Eye (tissue), 1 donor: ENCODE measurements around the gene CD163.
A peak's percentile ranks its signal among the peaks of the same experiment; 100 is the strongest.
"Not testable (repeated sequence)": the region's sequence is repeated elsewhere in the genome, so short reads cannot be mapped to it uniquely, and the experiment has no call there.

Experiments
- DNase-seq: peaks from one replicate; pipeline ENCODE4 v3.0.0-alpha.2; 2015

The CD163 gene

GRCh38 chr12:7503686-7504415, at the start of gene CD163:
TSS of gene CD163 (minus strand) at chr12:7503777. CDS start at chr12:7503690, 87 bp downstream.
- no peak for DNase-seq

- no peak for DNase-seq
These were observed 39.2 kb upstream of the CD163 start for GRCh38 chr12:7542813-7543212.

DNA sequence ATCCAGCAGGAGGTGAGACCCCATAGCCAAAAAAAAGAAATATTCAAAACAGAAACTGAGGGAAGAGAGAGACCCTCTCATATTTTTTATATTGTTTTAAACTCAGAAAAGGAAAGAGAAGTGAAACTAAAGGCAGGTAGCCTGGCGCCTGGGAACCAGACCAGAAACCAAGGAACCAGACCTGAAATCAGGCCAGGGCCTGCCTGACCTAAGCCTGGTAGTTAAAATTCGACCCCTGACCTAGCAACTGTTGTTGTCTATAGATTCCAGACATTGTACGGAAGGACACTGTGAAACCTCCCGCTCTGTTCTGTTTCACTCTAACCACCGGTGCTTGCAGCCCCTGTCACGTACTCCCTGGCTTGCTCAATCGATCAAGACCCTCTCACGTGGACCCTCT, 38.5 kb upstream of the CD163 start:
- no peak for DNase-seq

- no peak for DNase-seq
These were observed 10.8 kb upstream of the CD163 start for GRCh38 chr12:7514416-7514815.

- no peak for DNase-seq
These were observed 9.0 kb upstream of the CD163 start for GRCh38 chr12:7512553-7512952.

DNA sequence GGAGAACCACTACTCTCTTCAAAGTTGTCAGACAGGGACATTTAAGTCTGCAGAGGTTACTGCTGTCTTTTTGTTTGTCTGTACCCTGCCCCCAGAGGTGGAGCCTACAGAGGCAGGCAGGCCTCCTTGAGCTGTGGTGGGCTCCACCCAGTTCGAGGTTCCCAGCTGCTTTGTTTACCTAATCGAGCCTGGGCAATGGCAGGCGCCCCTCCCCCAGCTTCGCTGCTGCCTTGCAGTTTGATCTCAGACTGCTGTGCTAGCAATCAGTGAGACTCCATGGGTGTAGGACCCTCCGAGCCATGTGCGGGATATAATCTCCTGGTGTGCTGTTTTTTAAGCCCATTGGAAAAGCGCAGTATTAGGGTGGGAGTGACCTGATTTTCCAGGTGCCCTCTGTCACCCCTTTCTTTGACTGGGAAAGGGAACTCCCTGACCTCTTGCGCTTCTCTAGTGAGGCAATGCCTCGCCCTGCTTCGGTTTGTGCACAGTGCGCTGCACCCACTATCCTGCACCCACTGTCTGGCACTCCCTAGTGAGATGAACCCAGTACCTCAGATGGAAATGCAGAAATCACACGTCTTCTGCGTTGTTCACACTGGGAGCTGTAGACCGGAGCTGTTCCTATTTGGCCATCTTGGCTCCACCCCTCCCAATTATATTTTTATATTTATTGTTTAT, 6.4 kb upstream of the CD163 start:
- DNase-seq, result not testable (repeated sequence)

DNA sequence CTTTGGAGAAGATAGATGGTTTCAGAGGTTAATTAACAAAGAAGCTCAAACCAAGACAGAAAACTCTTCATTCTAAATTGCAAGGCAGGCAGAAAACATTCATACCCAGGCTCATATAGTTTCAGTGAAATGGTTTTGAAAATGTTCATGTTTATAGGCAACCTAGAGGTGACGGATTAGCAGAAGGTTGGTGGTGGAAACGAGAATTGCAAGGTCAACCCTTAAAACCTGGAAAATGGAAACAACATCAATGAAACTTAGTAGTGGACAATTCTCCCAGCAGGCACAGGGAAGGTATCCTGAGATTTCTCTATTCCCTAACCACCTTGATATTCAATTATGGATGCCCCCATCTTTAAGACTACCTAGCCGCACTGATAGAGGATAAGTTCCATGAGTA, 965 bp downstream of the CD163 start:
- DNase-seq, result no peak

GRCh38 chr12:7501031-7501588, 2.5 kb downstream of the CD163 start:
- no peak for DNase-seq

- no peak for DNase-seq
These were observed 3.9 kb downstream of the CD163 start for GRCh38 chr12:7499636-7500035.

DNA sequence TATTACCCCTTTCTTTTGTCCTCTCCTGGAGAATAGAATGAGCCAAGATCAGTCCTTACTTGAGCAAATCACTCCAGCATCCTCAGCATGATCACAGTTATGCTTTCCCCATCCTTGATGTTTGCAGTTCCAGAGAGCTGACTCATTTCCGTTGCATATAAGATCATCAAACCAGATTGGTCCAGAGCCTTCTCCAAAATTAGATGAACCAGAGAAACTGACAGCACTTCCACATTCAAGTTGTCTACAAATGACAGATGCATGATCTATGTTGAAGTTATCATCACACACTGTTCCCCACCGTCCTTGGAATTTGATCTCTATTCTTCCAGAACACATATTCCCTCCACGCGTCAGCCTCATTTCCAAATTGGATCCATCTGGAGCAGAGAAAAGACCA, 4.8 kb downstream of the CD163 start:
- peak; percentile 40 for DNase-seq

DNA sequence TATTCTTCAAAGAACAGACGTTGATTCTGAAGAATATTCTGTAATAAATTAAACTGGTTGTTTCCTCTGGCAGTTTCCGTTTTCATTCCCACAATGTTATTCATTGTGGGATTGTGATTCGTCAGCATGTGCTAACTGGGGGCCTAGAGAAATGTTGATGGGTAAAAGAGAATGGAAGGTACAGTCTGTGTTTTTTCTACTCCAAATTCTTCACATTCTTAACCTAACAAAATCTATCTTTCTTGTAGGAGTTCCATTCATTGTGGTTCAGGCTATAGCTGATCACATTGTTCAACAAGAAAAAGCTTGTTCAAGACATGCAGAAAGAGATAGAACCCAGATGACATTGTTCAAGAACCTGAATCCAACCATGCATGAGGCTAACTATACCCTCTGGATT, 5.9 kb downstream of the CD163 start:
- DNase-seq, result no peak

GRCh38 chr12:7496451-7496850, 7.1 kb downstream of the CD163 start:
- no peak for DNase-seq

GRCh38 chr12:7495136-7495535, 8.4 kb downstream of the CD163 start:
- no peak for DNase-seq

- no peak for DNase-seq
These were observed 10.6 kb downstream of the CD163 start for GRCh38 chr12:7493006-7493405.

DNA sequence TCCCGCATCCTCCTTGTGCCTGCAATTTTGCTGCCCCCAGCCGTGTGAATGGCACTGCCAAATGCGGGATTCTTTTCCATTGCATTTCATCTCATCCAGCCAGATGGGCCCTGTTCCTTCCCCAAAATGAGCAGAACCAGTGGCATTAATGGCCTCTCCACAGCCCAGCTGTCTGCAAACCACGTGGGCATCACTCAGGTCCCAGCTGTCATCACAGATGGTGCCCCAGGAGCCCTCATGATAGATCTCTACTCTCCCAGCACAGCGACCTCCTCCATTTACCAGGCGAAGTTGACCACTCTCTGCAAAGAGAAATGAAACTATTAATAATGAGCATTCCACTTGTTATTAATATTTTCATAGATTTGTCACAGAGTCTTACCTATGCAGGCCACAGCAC, 17.1 kb downstream of the CD163 start:
- DNase-seq, result peak; percentile 28

- no peak for DNase-seq
These were observed 18.5 kb downstream of the CD163 start for GRCh38 chr12:7485095-7485494.

DNA sequence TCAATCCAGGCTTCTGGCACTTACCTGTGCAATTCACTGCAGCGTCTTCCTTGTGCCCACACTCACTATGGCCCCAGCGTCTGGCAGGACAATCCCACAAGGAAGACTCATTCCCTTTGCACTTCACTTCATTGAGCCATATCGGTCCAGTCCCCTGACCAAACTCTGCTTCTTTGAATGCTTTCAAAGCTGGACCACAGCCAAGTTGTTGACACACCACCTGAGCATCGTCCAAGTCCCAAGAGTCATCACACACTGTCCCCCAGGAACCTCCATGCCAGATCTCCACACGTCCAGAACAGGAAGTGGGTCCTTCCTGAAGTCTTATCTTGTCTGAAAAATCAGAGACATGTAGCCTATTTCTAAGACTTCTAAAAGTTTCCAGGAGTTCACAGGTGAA, 20.2 kb downstream of the CD163 start:
- DNase-seq, result no peak

DNA sequence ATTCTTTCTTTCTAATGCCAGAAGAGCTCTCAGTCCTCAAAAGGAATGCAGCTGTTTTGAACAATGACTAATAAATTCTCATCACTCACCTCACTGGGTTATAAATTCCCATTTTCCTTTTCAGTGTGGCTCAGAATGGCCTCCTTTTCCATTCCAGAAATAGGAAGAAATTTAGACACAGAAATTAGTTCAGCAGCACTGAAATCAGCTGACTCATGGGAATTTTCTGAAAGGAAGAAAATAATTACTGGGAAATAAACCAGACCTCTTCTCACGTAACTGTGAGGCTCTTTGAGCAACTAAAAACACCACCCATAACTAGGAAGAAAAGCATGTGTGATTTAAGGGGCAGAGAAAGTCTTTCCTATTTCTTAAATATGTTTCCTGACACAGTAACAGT, 23.8 kb downstream of the CD163 start:
- DNase-seq, result no peak

- DNase-seq, result no peak
These were observed 31.5 kb downstream of the CD163 start for GRCh38 chr12:7472060-7472459.

GRCh38 chr12:7460375-7461259, 43.0 kb downstream of the CD163 start:
- peak; percentile 74 for DNase-seq

- no peak for DNase-seq
These were observed 43.6 kb downstream of the CD163 start for GRCh38 chr12:7459973-7460372.

GRCh38 chr12:7451756-7452155, 51.8 kb downstream of the CD163 start:
- no peak for DNase-seq

GRCh38 chr12:7450667-7451066, 52.9 kb downstream of the CD163 start:
- no peak for DNase-seq
